ENCODE results near the gene CHST4. TPM values are rescaled to one million over a fixed set of nuclear protein-coding genes. Genes with fewer than 3 reads are reported as not detected.
A peak's percentile ranks its signal among the peaks of the same experiment; 100 is the strongest.
"Not testable (repeated sequence)": the region's sequence is repeated elsewhere in the genome, so short reads cannot be mapped to it uniquely, and the experiment has no call there.

CHST4 gene
- under 1 TPM in 2 of 3 donors, not detected in 1; 0.07 to 0.43 TPM for polyA plus RNA-seq

DNA sequence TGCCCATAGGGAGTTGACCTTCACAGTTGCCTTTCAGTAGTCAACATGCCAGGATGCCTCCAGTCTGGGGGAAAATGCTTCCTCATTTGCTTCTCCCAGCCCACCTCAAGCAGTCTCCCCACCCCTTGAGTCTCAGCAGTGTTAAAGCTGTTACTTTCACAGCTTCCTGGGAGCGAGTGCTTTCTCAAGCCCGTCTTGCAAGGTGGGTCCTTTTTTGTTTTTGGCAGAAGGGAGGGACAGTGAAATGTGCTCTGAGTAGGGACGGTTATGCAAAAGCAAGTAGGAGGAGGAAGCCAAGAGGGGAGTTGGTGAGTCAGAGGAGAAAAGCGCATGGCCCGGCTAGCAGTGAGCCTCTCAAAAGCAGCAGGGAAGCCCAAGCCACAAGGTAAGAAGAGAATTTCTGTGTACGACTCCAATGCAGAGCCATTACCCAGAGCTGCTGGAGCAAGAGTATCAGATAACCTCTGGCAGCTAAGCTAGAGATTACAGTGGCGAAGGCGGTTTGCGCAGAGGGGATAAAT is at the start of gene CHST4:
TSS of gene CHST4 (plus strand) at position 316 of the 521 bp plus-strand sequence. CDS start 10,252 bp downstream, outside the sequence.
- 8 to 30% (median 13%) methylated on average over 9 of the region's 9 CpGs for WGBS, 3 donors
- H3K27ac ChIP-seq (ENCODE audit: low read depth, low read length) = no peak within 1 kb of the TSS

GRCh38 chr16:71476457-71477124 is 49.6 kb upstream of the CHST4 start:
- no peak overlapping the region for H3K27ac ChIP-seq (ENCODE audit: low read depth, low read length)
- WGBS, 3 donors = 91 to 96% (median 93%) methylated on average over 4 of the region's 4 CpGs

DNA sequence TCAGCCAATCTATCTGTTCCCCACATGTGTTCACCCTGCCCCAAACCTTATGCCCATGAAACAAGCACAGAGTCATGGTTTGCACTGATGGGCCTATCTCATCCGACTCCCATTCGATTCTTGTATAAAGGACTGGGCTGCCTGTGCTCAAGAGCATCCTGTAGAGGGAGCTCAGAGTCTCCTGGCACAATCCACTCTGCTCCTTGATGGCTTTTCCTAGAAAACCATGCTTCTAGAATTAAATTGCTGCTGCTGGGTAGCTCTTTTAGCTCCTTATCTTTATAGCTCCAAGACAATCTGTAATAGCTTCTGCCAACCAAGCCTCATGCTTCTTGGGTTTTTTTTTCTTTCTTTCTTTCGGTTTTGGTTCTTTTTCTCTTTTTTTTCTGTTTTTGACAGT is 46.8 kb upstream of the CHST4 start:
- H3K27ac ChIP-seq (ENCODE audit: low read depth, low read length) = no peak overlapping the region
- 46 to 61% (median 49%) methylated on average over 3 of the region's 3 CpGs for WGBS, 3 donors

DNA sequence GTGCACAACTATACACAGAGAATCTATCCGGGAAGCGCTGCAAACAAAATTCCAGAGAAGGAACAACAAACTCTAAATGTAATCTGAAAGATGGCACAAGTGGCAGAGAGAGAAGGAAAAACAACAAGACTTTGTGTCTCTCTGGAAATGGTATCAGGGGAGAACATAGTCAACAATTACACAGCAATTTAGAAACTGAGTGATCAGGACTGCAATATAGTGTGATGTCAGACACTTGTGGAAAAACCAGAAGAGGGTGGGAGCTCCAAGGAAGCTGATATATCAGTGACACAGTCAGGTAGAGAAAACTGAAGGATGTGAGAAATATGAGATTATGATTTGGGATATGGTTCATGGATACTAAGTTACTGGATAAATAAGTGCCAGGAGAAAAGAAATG is 45.3 kb upstream of the CHST4 start:
- 93 to 98% (median 97%) methylated on average over 2 of the region's 2 CpGs for WGBS, 3 donors
- no peak overlapping the region for H3K27ac ChIP-seq (ENCODE audit: low read depth, low read length)

GRCh38 chr16:71482569-71482968 is 43.7 kb upstream of the CHST4 start:
- 84 to 90% (median 87%) methylated on average over 5 of the region's 5 CpGs for WGBS, 3 donors
- no peak overlapping the region for H3K27ac ChIP-seq (ENCODE audit: low read depth, low read length)

DNA sequence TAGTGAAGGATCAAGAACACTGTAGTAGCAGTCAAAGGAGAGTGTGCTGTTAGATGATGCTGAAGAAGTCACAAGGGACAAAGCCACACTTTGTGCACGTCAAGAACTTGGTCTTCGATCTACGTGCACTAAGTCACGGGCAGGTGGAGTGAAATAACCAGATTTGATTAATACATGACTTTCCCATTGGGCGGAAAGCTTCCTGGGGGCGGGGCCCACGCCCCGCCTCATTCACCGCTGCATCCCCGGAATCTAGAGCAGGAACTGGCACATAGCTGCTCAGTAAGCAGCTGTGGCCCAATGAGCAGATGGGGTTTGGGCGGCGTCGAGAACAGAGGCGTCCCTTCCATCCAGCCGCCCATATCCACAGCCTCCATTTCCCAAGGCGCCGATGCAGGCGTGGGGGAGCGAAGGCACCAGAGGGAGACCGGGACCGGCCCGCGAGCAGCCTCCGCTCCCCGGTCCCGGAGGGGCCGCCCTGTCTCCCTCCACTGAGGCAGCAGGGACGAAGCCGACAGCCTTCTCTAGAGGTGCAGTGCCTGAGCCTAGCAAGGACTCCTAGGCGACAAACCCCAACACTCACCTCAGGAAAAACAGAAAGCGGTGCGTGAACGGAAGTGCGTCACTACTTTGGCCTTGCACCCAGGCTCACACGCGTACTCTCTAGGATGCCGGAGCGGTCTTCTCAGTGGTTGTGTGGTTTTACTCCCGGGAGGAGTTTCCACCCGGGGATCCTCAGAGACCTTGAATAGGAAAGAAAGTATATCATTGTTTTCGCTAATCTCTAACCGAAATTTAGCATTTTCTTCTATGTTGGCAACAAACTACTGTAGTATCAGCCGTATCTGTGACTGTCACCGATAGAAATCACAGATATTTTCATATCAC is 42.0 kb upstream of the CHST4 start:
- peak overlapping the region; percentile 89 for H3K27ac ChIP-seq (ENCODE audit: low read depth, low read length)
- WGBS, 3 donors = 0 to 1% (median 1%) methylated on average over 42 to 44 of the region's 44 CpGs

DNA sequence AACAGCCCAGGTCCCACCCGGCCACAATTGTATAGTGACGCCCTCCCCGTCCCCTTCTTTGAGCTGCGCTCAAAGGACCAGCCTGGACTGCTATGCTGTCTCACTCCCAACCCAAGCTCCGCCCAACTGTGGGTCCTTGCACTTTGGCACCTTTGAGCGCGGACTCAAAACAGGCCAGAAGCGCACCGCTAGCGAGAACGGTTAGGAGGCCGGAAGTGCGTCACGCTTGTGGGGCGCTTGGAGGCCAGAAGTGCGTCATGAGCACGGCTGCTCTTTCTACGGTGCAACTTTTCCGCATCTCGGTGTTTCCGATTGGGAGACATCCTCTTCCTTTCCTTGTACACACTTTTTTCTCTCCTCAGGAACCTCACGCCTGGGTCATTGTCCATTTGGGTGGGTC is 37.1 kb upstream of the CHST4 start, which contains the start of gene ZNF19:
TSS of gene ZNF19 (minus strand) at position 203 of the 400 bp plus-strand sequence. CDS start 7,210 bp downstream, outside the sequence.
- 90 to 92% (median 91%) methylated on average over 22 of the region's 22 CpGs for WGBS, 3 donors
- H3K27ac ChIP-seq (ENCODE audit: low read depth, low read length) = no peak within 1 kb of the TSS

- H3K27ac ChIP-seq (ENCODE audit: low read depth, low read length) = no peak overlapping the region
Measured at GRCh38 chr16:71490361-71490760, 35.9 kb upstream of the CHST4 start.

GRCh38 chr16:71491054-71491453 is 35.2 kb upstream of the CHST4 start:
- WGBS, 3 donors = 62 to 70% (median 66%) methylated on average over 3 of the region's 3 CpGs
- H3K27ac ChIP-seq (ENCODE audit: low read depth, low read length) = no peak overlapping the region

GRCh38 chr16:71492786-71493185 is 33.4 kb upstream of the CHST4 start:
- WGBS, 3 donors = 70 to 77% (median 72%) methylated on average over 2 of the region's 2 CpGs
- no peak overlapping the region for H3K27ac ChIP-seq (ENCODE audit: low read depth, low read length)

DNA sequence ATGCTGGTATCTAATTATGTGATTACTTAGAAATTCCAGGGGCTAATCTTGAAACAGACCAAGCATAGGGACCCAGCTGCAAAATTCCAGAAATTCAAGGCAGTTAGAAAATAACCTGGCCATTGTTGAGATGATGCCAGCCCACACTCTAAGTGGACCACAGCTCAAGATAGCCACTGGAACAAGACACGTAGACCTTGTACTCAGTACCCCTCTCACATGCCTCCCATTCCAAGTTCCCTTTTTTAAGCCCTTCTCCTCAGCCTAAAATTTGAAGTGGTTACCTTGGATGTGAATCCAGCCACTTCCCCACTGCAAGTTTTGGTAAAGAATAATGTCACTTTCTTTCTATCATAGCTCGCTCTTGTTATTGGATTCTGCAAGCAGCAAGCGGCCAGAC is 33.0 kb upstream of the CHST4 start:
- no peak overlapping the region for H3K27ac ChIP-seq (ENCODE audit: low read depth, low read length)
- WGBS, 3 donors = 71 to 84% (median 74%) methylated on average over 3 of the region's 3 CpGs

- 80 to 88% (median 84%) methylated on average over 3 of the region's 3 CpGs for WGBS, 3 donors
Measured at GRCh38 chr16:71498031-71498430, 28.2 kb upstream of the CHST4 start.

DNA sequence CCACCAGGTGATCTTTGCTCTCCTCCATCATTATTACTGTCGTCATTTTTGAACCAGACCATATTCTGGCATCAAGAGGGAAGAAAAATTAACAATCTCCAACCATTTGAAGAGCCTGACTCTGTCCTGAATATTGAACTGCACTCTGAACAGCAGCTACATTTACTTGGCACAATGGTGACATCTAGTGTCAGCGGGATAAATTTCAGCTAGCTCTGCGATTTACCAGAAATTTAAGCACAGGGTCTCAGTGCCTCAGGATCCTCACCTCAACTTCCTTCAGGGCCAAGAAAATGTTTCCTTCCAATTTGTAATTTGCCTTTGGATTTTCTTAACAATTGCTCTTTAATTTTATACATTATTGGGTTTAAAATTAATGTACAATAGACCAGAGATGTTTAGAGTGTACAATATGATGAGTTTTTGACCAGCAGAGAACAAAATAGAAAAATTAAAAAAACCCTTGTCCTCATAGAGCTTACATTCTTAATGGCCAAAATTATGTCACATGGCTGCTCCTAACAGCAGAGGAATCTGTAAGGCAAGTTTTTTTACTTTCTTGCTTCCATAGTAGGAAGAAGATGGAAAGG is 26.4 kb upstream of the CHST4 start:
- WGBS, 3 donors = 1 to 3% (median 1%) methylated on average over 3 of the region's 3 CpGs
- no peak overlapping the region for H3K27ac ChIP-seq (ENCODE audit: low read depth, low read length)

More at GRCh38 chr16:71498031-71498430, 28.2 kb upstream of the CHST4 start:
- H3K27ac ChIP-seq (ENCODE audit: low read depth, low read length) = no peak overlapping the region

DNA sequence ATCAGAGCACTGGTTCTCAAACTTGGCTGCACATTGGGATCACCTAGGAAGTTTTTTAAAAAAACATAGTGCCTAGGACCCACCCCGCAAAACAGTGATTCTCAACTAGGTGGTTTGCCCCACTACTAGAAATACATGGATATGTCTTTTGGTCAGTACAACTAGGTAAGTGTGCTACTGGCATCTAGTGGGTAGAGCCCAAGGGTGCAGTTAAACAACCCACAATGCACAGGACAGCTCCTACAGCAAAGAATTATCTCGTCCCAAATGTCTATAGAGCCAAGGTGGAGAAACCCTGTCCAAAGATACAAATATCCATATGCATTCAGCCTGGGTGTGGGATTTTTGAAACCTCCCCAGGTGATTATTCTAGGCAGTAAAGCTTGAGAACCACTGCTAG is 25.3 kb upstream of the CHST4 start:
- 69 to 84% (median 78%) methylated on average over 2 of the region's 2 CpGs for WGBS, 3 donors
- no peak overlapping the region for H3K27ac ChIP-seq (ENCODE audit: low read depth, low read length)

- 30 to 59% (median 49%) methylated on average over 3 of the region's 3 CpGs for WGBS, 3 donors
- no peak overlapping the region for H3K27ac ChIP-seq (ENCODE audit: low read depth, low read length)
Measured at GRCh38 chr16:71501547-71501946, 24.7 kb upstream of the CHST4 start.

- not testable (repeated sequence) for H3K27ac ChIP-seq (ENCODE audit: low read depth, low read length)
- WGBS, 3 donors = 72 to 85% (median 82%) methylated on average over 7 of the region's 7 CpGs
Measured at GRCh38 chr16:71504051-71504450, 22.2 kb upstream of the CHST4 start.

DNA sequence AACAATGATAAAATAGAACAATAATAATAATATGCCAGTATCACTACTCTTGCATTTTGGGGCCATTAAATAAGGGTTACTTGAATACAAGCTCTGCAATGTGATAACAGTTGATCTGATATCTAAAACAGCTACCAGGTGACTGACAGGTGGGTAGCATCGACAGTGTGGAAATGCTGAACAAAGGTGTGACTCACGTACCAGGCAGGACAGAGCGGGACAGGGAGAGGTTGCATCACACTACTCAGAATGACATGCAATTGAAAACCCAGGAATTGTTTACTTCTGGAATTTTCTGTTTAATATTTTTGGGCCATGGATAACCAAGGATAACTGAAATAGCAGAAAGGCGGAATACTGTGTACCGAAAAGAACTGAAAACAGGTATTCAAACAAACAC is 21.3 kb upstream of the CHST4 start:
- 76 to 90% (median 83%) methylated on average over 5 of the region's 5 CpGs for WGBS, 3 donors
- no peak overlapping the region for H3K27ac ChIP-seq (ENCODE audit: low read depth, low read length)

DNA sequence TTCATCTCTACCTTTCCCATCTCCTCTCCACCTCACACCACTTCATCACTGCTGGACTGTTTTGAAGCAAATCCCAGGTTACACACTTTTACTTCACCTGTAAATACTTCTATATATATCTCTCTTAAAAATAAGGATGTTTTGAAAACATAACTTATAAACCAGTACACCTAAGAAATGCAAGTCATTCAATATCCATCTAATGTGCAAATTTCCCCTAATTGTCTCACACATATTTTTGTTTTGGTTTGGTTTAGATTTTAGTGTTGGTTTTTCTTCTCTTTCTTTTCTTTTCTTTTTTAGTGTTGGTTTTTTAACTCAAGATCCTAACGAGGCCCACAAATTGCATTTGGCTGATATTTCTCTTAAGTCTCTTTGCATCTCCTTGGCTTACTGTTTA is 19.2 kb upstream of the CHST4 start:
- WGBS, 3 donors = 56 to 68% (median 61%) methylated on average over 1 of the region's 1 CpG
- no peak overlapping the region for H3K27ac ChIP-seq (ENCODE audit: low read depth, low read length)

- no peak overlapping the region for H3K27ac ChIP-seq (ENCODE audit: low read depth, low read length)
- 66 to 74% (median 72%) methylated on average over 1 of the region's 1 CpG for WGBS, 3 donors
Measured at GRCh38 chr16:71513302-71513701, 12.9 kb upstream of the CHST4 start.

Data from adipose tissue (tissue), 3 donors.